Activated CD8-positive, alpha-beta T cell treated with anti-CD3 and anti-CD28 coated beads, Interleukin-2, amount 10 ng/mL, durations not matched to agents 7 days and 5 days (primary cell): ENCODE results near the gene HJURP. TPM values are rescaled to one million over a fixed set of nuclear protein-coding genes. Genes with fewer than 3 reads are reported as not detected.

Experiments
- ATAC-seq: fragments of 150-1000 bp; cut with Tn5 transposase; one replicate; pipeline ENCODE4 v1.10.0; 2021; ENCODE audit warnings: moderate library complexity
- CTCF ChIA-PET: fragments of 350-600 bp; sonication (Branson Sonifier 250); formaldehyde crosslinking; loops from one replicate; lab custom pipeline; 2021; ENCODE audit warnings: antibody characterized with exemption; lab: Charles Lee
- POLR2A ChIA-PET: fragments of 350-600 bp; sonication (Branson Sonifier 250); formaldehyde crosslinking; loops from one replicate; lab custom pipeline; 2021; ENCODE audit warnings: antibody characterized with exemption; lab: Charles Lee
- DNase-seq: peaks from one replicate; pipeline ENCODE4 v3.0.0-alpha.2; 2020
- H3K27ac Mint-ChIP-seq: one replicate; pipeline ENCODE4 v1.8.0; 2021; ENCODE audit warnings: mild to moderate bottlenecking, mixed read lengths
- H3K27me3 Mint-ChIP-seq: one replicate; pipeline ENCODE4 v1.8.0; 2021; ENCODE audit warnings: low read depth, mixed read lengths
- H3K36me3 Mint-ChIP-seq: one replicate; pipeline ENCODE4 v1.8.0; 2021; ENCODE audit warnings: low read depth, mixed read lengths
- H3K4me1 Mint-ChIP-seq: one replicate; pipeline ENCODE4 v1.8.0; 2021; ENCODE audit warnings: low read depth, mixed read lengths
- H3K4me3 Mint-ChIP-seq: one replicate; pipeline ENCODE4 v1.8.0; 2021; ENCODE audit warnings: mild to moderate bottlenecking, mixed read lengths
- H3K9me3 Mint-ChIP-seq: one replicate; pipeline ENCODE4 v1.8.0; 2022; ENCODE audit warnings: mixed read lengths; ENCODE audit not compliant: insufficient read depth
- total RNA-seq, 2 experiments: library from RNA; stranded (reverse); gene quantifications; one replicate each; pipeline ENCODE4 v1.2.3, GENCODE V29; 2021

Gene HJURP
- total RNA-seq, 2 experiments from 2014 or later: 128 to 135 TPM

- no peaks in the 10 kb centered on the region for H3K9me3 Mint-ChIP-seq
- H3K4me3 Mint-ChIP-seq: no peak overlapping the region
- DNase-seq (no peak), ATAC-seq (no peak)
- peaks cover 8% of the 10 kb centered on the region for H3K27me3 Mint-ChIP-seq
- POLR2A ChIA-PET: no interaction called here
- no peaks in the 10 kb centered on the region for H3K4me1 Mint-ChIP-seq
- CTCF ChIA-PET: no interaction called here
- H3K36me3 Mint-ChIP-seq: peaks cover 16% of the 10 kb centered on the region
- H3K27ac Mint-ChIP-seq: no peak overlapping the region
Observed at GRCh38 chr2:233830111-233830802, 24.1 kb downstream of the HJURP start.

GRCh38 chr2:233829193-233830110 lies 24.9 kb downstream of the HJURP start:
- Mint-ChIP-seq H3K4me1 (no peaks in the 10 kb centered on the region), H3K27me3 (peaks cover 11% of the 10 kb centered on the region), H3K27ac (no peak overlapping the region), H3K9me3 (no peaks in the 10 kb centered on the region), H3K36me3 (peaks cover 8% of the 10 kb centered on the region), H3K4me3 (no peak overlapping the region)
- DNase-seq (no peak), ATAC-seq (no peak)
- ChIA-PET CTCF (no interaction called here), POLR2A (no interaction called here)

GRCh38 chr2:233828546-233829192 lies 25.7 kb downstream of the HJURP start:
- Mint-ChIP-seq H3K36me3 (peaks cover 3% of the 10 kb centered on the region), H3K4me1 (no peaks in the 10 kb centered on the region), H3K9me3 (no peaks in the 10 kb centered on the region), H3K27me3 (peaks cover 11% of the 10 kb centered on the region), H3K27ac (no peak overlapping the region), H3K4me3 (no peak overlapping the region)
- ChIA-PET POLR2A (no interaction called here), CTCF (no interaction called here)
- DNase-seq (no peak), ATAC-seq (no peak)

GRCh38 chr2:233824373-233824772 lies 30.0 kb downstream of the HJURP start:
- Mint-ChIP-seq H3K27me3 (peaks cover 11% of the 10 kb centered on the region), H3K27ac (no peak overlapping the region), H3K4me1 (no peaks in the 10 kb centered on the region), H3K9me3 (no peaks in the 10 kb centered on the region), H3K36me3 (no peaks in the 10 kb centered on the region), H3K4me3 (no peak overlapping the region)
- no peak for DNase-seq
- POLR2A ChIA-PET: interaction anchor here (0.6 kb wide), 1 partner anchor 1465 kb away, joined by 6 read pairs; no protein-coding TSS in a partner anchor
- CTCF ChIA-PET: no interaction called here
- ATAC-seq: no peak

- peaks cover 11% of the 10 kb centered on the region for H3K27me3 Mint-ChIP-seq
- no peak overlapping the region for H3K4me3 Mint-ChIP-seq
- ATAC-seq (no peak), DNase-seq (no peak)
- H3K4me1 Mint-ChIP-seq: no peaks in the 10 kb centered on the region
- H3K36me3 Mint-ChIP-seq: no peaks in the 10 kb centered on the region
- H3K9me3 Mint-ChIP-seq: no peaks in the 10 kb centered on the region
- ChIA-PET POLR2A (no interaction called here), CTCF (no interaction called here)
- H3K27ac Mint-ChIP-seq: no peak overlapping the region
Observed at GRCh38 chr2:233823731-233824121, 30.6 kb downstream of the HJURP start.

- H3K27ac Mint-ChIP-seq: no peak overlapping the region
- no peak for ATAC-seq
- CTCF ChIA-PET: no interaction called here
- POLR2A ChIA-PET: no interaction called here
- no peak overlapping the region for H3K4me3 Mint-ChIP-seq
- DNase-seq: no peak
- no peaks in the 10 kb centered on the region for H3K36me3 Mint-ChIP-seq
- H3K27me3 Mint-ChIP-seq: peaks cover 11% of the 10 kb centered on the region
- no peaks in the 10 kb centered on the region for H3K4me1 Mint-ChIP-seq
- no peaks in the 10 kb centered on the region for H3K9me3 Mint-ChIP-seq
Observed at GRCh38 chr2:233822781-233823730, 31.3 kb downstream of the HJURP start.

GRCh38 chr2:233822101-233822771 lies 32.1 kb downstream of the HJURP start:
- no peak overlapping the region for H3K27ac Mint-ChIP-seq
- ChIA-PET POLR2A (no interaction called here), CTCF (no interaction called here)
- no peaks in the 10 kb centered on the region for H3K36me3 Mint-ChIP-seq
- H3K4me1 Mint-ChIP-seq: peaks cover 2% of the 10 kb centered on the region
- H3K4me3 Mint-ChIP-seq: no peak overlapping the region
- DNase-seq (no peak), ATAC-seq (no peak)
- no peaks in the 10 kb centered on the region for H3K9me3 Mint-ChIP-seq
- peaks cover 11% of the 10 kb centered on the region for H3K27me3 Mint-ChIP-seq

GRCh38 chr2:233821709-233822100 lies 32.6 kb downstream of the HJURP start:
- Mint-ChIP-seq H3K27ac (no peak overlapping the region), H3K4me1 (peaks cover 3% of the 10 kb centered on the region), H3K4me3 (no peak overlapping the region), H3K27me3 (peaks cover 9% of the 10 kb centered on the region), H3K9me3 (no peaks in the 10 kb centered on the region), H3K36me3 (no peaks in the 10 kb centered on the region)
- DNase-seq (no peak), ATAC-seq (no peak)
- ChIA-PET POLR2A (no interaction called here), CTCF (no interaction called here)

- ChIA-PET POLR2A (no interaction called here), CTCF (no interaction called here)
- Mint-ChIP-seq H3K9me3 (no peaks in the 10 kb centered on the region), H3K4me3 (no peak overlapping the region), H3K27ac (no peak overlapping the region), H3K36me3 (no peaks in the 10 kb centered on the region), H3K27me3 (peaks cover 9% of the 10 kb centered on the region), H3K4me1 (peaks cover 3% of the 10 kb centered on the region)
- ATAC-seq (no peak), DNase-seq (no peak)
Observed at GRCh38 chr2:233821196-233821595, 33.1 kb downstream of the HJURP start.

GRCh38 chr2:233820774-233821105 lies 33.6 kb downstream of the HJURP start:
- DNase-seq (no peak), ATAC-seq (no peak)
- Mint-ChIP-seq H3K27ac (no peak overlapping the region), H3K9me3 (no peaks in the 10 kb centered on the region), H3K27me3 (peaks cover 7% of the 10 kb centered on the region), H3K4me3 (no peak overlapping the region), H3K4me1 (peaks cover 3% of the 10 kb centered on the region), H3K36me3 (no peaks in the 10 kb centered on the region)
- ChIA-PET POLR2A (no interaction called here), CTCF (no interaction called here)
